Loucy (cell line): ENCODE results near the gene ZSWIM1.

Experiments
- H2AFZ ChIP-seq: fragments of 200-600 bp; sonication (generic); 2 replicates; pipeline ENCODE4 v1.6.0; 2016; ENCODE audit warnings: antibody characterized with exemption, mild to moderate bottlenecking, low read length, moderate library complexity
- H3F3A ChIP-seq: fragments of 200-600 bp; 2 replicates; pipeline ENCODE4 v1.6.0; 2016; ENCODE audit warnings: antibody characterized with exemption, low read depth, mild to moderate bottlenecking
- H3K27me3 ChIP-seq: fragments of 200-600 bp; sonication (generic); 2 replicates; pipeline ENCODE4 v1.6.1; 2014; ENCODE audit warnings: low read length, mild to moderate bottlenecking; ENCODE audit not compliant: insufficient read depth, poor library complexity, severe bottlenecking
- H3K36me3 ChIP-seq: fragments of 200-600 bp; sonication (generic); 2 replicates; pipeline ENCODE4 v1.6.1; 2016; ENCODE audit warnings: low read length; ENCODE audit not compliant: insufficient read depth
- H3K4me1 ChIP-seq: fragments of 200-600 bp; sonication (generic); 2 replicates; pipeline ENCODE4 v1.5.1; 2014; ENCODE audit warnings: low read length, mild to moderate bottlenecking; ENCODE audit not compliant: insufficient read depth, poor library complexity, severe bottlenecking
- H3K4me2 ChIP-seq: fragments of 200-600 bp; sonication (generic); 2 replicates; pipeline ENCODE4 v1.6.0; 2014; ENCODE audit warnings: antibody characterized with exemption, low read length, low read depth, mild to moderate bottlenecking; ENCODE audit not compliant: poor library complexity, severe bottlenecking
- H3K4me3 ChIP-seq: fragments of 200-600 bp; sonication (generic); 2 replicates; pipeline ENCODE4 v1.5.1; 2014; ENCODE audit warnings: low read length, mild to moderate bottlenecking, mixed read lengths; ENCODE audit not compliant: poor library complexity, severe bottlenecking
- H3K79me2 ChIP-seq: fragments of 200-600 bp; sonication (generic); 2 replicates; pipeline ENCODE4 v1.6.1; 2014; ENCODE audit warnings: low read length; ENCODE audit not compliant: insufficient read depth
- H3K9ac ChIP-seq: fragments of 200-600 bp; sonication (generic); 2 replicates; pipeline ENCODE4 v1.6.0; 2014; ENCODE audit warnings: mild to moderate bottlenecking, low read depth, low read length, moderate library complexity; ENCODE audit not compliant: poor library complexity, severe bottlenecking
- H3K9me2 ChIP-seq: fragments of 200-600 bp; sonication (generic); replicated peaks from 2 replicates; pipeline ENCODE4 v1.6.1; 2016; ENCODE audit warnings: low read depth, low read length, mixed read lengths
- H3K9me3 ChIP-seq: fragments of 200-600 bp; sonication (generic); 2 replicates; pipeline ENCODE4 v1.6.1; 2014; ENCODE audit warnings: mild to moderate bottlenecking, antibody characterized with exemption, low read length, low read depth; ENCODE audit not compliant: insufficient read depth
- H4K20me1 ChIP-seq: fragments of 200-600 bp; sonication (generic); 2 replicates; pipeline ENCODE4 v1.6.0; 2014; ENCODE audit warnings: antibody characterized with exemption, low read length, mild to moderate bottlenecking; ENCODE audit not compliant: insufficient read depth, poor library complexity, severe bottlenecking
- EZH2phosphoT487 ChIP-seq: fragments of 200-600 bp; IDR thresholded peaks from 2 replicates; pipeline ENCODE4 v1.6.1; 2018; ENCODE audit warnings: antibody characterized with exemption, mild to moderate bottlenecking, moderate library complexity, borderline replicate concordance
- TF ChIP-seq, protein P1 (sequence below): fragments of 200-600 bp; sonication (generic); conservative IDR thresholded peaks from 2 replicates; pipeline ENCODE4 v1.5.1; 2014; ENCODE audit warnings: mild to moderate bottlenecking, antibody characterized with exemption, low read length

ZSWIM1 gene

DNA sequence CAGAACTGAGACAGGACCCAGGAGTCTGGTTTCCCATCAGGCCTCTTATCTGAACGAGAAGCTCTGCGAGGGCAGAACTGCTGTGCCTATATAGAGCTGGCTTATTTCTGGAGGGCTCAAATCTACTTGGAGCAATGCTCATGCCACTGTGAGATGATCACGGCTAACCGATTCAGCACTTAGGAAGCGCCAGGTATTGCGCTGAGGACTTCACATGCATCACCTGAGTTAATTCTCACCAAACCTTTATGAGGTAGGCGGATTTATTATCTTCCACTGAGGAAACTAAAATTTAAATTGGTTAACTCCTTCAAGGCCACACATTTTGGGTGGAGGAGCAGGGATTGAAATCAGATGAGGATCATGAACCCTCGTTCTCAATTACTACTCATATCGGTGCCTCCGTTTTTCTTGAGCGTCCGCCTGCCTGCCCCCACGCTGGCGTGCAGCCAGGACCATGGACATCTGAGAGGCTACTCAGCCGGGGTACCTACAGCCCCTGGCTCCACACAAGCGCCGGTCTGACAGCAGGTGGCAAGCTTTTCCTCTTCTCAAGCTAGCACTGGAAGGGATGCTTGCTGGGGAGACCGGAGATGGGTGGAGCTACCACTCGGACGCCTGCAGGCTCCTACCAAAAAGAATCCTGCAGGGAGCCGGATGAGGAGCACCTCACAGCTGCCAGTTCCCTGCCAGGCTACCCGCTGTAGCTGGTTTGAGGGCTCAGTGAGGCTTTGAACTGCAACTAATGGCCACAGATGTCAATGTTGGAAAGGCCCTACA, 52.4 kb downstream of the ZSWIM1 start:
- TF ChIP-seq EZH2phosphoT487, result no peak
- TF ChIP-seq, protein P1, sequence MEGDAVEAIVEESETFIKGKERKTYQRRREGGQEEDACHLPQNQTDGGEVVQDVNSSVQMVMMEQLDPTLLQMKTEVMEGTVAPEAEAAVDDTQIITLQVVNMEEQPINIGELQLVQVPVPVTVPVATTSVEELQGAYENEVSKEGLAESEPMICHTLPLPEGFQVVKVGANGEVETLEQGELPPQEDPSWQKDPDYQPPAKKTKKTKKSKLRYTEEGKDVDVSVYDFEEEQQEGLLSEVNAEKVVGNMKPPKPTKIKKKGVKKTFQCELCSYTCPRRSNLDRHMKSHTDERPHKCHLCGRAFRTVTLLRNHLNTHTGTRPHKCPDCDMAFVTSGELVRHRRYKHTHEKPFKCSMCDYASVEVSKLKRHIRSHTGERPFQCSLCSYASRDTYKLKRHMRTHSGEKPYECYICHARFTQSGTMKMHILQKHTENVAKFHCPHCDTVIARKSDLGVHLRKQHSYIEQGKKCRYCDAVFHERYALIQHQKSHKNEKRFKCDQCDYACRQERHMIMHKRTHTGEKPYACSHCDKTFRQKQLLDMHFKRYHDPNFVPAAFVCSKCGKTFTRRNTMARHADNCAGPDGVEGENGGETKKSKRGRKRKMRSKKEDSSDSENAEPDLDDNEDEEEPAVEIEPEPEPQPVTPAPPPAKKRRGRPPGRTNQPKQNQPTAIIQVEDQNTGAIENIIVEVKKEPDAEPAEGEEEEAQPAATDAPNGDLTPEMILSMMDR, result peak; percentile 57
- Histone ChIP-seq H3K9ac (peak overlapping the region; percentile 99), H3K9me3 (no peaks in the 10 kb centered on the region), H3K36me3 (peaks cover 13% of the 10 kb centered on the region; the same call in 1 of the 2 replicates), H3K4me3 (peak overlapping the region; percentile 97), H3K27me3 (no peaks in the 10 kb centered on the region), H3F3A (peaks cover 4% of the 10 kb centered on the region; the same call in 1 of the 2 replicates), H3K9me2 (no peaks in the 10 kb centered on the region), H3K4me1 (peaks cover 11% of the 10 kb centered on the region), H3K79me2 (peaks cover 50% of the 10 kb centered on the region), H2AFZ (peak overlapping the region; percentile 89), H4K20me1 (peaks cover 37% of the 10 kb centered on the region), H3K4me2 (peak overlapping the region; percentile 91)

DNA sequence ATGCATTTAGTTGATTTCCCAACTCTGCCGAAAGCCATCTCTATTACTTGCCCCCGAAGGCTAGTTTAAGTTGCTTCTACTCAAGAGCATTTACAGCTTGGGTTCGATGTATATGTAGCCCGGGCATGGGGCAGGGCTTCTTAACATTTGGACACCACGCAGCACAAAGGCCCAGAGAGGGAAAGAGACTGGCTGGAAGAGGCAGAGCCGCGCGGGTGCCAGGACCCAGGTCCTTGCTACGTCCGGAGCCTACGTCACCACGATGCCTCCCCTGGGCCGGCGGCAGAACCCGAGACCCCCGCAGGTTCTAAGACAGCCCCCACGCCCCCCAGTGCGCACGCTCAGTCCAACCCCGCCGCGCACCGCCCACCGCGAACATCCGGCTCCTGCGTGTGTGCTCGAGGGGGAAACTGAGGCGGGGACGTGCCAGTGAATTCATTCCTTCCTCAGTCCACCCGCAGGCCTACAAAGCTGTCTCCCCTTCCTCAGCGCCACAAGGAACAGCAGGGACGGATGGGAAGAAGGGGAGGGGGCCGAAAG, 53.1 kb downstream of the ZSWIM1 start:
- H3F3A ChIP-seq, result peaks cover 4% of the 10 kb centered on the region; the same call in 1 of the 2 replicates
- peak overlapping the region; percentile 97 for H3K4me3 ChIP-seq
- peak overlapping the region; percentile 99 for H3K9ac ChIP-seq
- peaks cover 19% of the 10 kb centered on the region; the same call in 1 of the 2 replicates for H3K36me3 ChIP-seq
- H3K9me3 ChIP-seq, result no peaks in the 10 kb centered on the region
- no peak for TF ChIP-seq EZH2phosphoT487
- TF ChIP-seq, protein P1, result no peak
- H3K4me2 ChIP-seq, result peak overlapping the region; percentile 91
- peaks cover 41% of the 10 kb centered on the region for H4K20me1 ChIP-seq
- H3K4me1 ChIP-seq, result peaks cover 11% of the 10 kb centered on the region
- H3K79me2 ChIP-seq, result peaks cover 56% of the 10 kb centered on the region
- H3K27me3 ChIP-seq, result no peaks in the 10 kb centered on the region
- peak overlapping the region; percentile 89 for H2AFZ ChIP-seq
- no peaks in the 10 kb centered on the region for H3K9me2 ChIP-seq
